NT2/D1 (cell line): Measurements from ENCODE around the gene HLA-DMA.
A peak's percentile ranks its signal among the peaks of the same experiment; 100 is the strongest.

Source experiments
- DNase-seq: peaks from one replicate; pipeline ENCODE4 v3.0.0-alpha.2; 2011; ENCODE audit warnings: low read depth, low spot score
- H3K27me3 ChIP-seq: 2 replicates; pipeline ENCODE4 v1.6.0; 2011; ENCODE audit warnings: mild to moderate bottlenecking; ENCODE audit not compliant: insufficient read length, insufficient read depth
- H3K36me3 ChIP-seq: 2 replicates; pipeline ENCODE4 v1.6.1; 2011; ENCODE audit warnings: mild to moderate bottlenecking, low read length, mixed read lengths; ENCODE audit not compliant: insufficient read depth, insufficient read length
- H3K4me1 ChIP-seq: 2 replicates; pipeline ENCODE4 v1.5.1; 2011; ENCODE audit not compliant: insufficient read depth, insufficient read length
- H3K4me3 ChIP-seq: 2 replicates; pipeline ENCODE4 v1.5.1; 2011; ENCODE audit warnings: low read depth; ENCODE audit not compliant: insufficient read length
- H3K9ac ChIP-seq: 2 replicates; pipeline ENCODE4 v1.6.0; 2011; ENCODE audit warnings: low read depth; ENCODE audit not compliant: insufficient read length
- H3K9me3 ChIP-seq: 2 replicates; pipeline ENCODE4 v1.5.1; 2011; ENCODE audit warnings: mild to moderate bottlenecking, low read length; ENCODE audit not compliant: insufficient read depth
- SUZ12 ChIP-seq: IDR thresholded peaks from 2 replicates; pipeline ENCODE4 v1.6.1; 2011; ENCODE audit not compliant: insufficient read length, insufficient read depth; ENCODE audit errors: extremely low read depth
- YY1 ChIP-seq: IDR thresholded peaks from 2 replicates; pipeline ENCODE4 v1.6.1; 2011; ENCODE audit not compliant: insufficient read length, insufficient read depth
- ZNF274 ChIP-seq: IDR thresholded peaks from 2 replicates; pipeline ENCODE4 v1.6.1; 2011; ENCODE audit warnings: mild to moderate bottlenecking, low read depth, low read length

HLA-DMA gene

GRCh38 chr6:32933661-32934085, 19.2 kb downstream of the HLA-DMA start:
- Histone ChIP-seq H3K4me1 (no peaks in the 10 kb centered on the region), H3K9ac (no peak overlapping the region), H3K27me3 (no peaks in the 10 kb centered on the region), H3K4me3 (no peak overlapping the region), H3K9me3 (no peaks in the 10 kb centered on the region), H3K36me3 (peaks cover 3% of the 10 kb centered on the region)
- peak; percentile 36 for DNase-seq
- TF ChIP-seq YY1 (no peak), SUZ12 (no peak), ZNF274 (no peak)

- Histone ChIP-seq H3K9ac (no peak overlapping the region), H3K9me3 (no peaks in the 10 kb centered on the region), H3K4me3 (no peak overlapping the region), H3K4me1 (no peaks in the 10 kb centered on the region), H3K27me3 (no peaks in the 10 kb centered on the region), H3K36me3 (peaks cover 3% of the 10 kb centered on the region)
- no peak for DNase-seq
- TF ChIP-seq SUZ12, result no peak
- no peak for TF ChIP-seq YY1
- no peak for TF ChIP-seq ZNF274
Observed at GRCh38 chr6:32932132-32932868, 20.6 kb downstream of the HLA-DMA start.

GRCh38 chr6:32931211-32931610, 21.7 kb downstream of the HLA-DMA start:
- Histone ChIP-seq H3K4me1 (no peaks in the 10 kb centered on the region), H3K27me3 (no peaks in the 10 kb centered on the region), H3K4me3 (no peak overlapping the region), H3K9me3 (no peaks in the 10 kb centered on the region), H3K36me3 (no peaks in the 10 kb centered on the region), H3K9ac (no peak overlapping the region)
- DNase-seq, result no peak
- no peak for TF ChIP-seq ZNF274
- TF ChIP-seq SUZ12, result no peak
- no peak for TF ChIP-seq YY1

GRCh38 chr6:32922083-32922482, 30.8 kb downstream of the HLA-DMA start:
- Histone ChIP-seq H3K4me1 (no peaks in the 10 kb centered on the region), H3K4me3 (no peak overlapping the region), H3K27me3 (no peaks in the 10 kb centered on the region), H3K9ac (no peak overlapping the region), H3K9me3 (no peaks in the 10 kb centered on the region), H3K36me3 (no peaks in the 10 kb centered on the region)
- no peak for TF ChIP-seq YY1
- TF ChIP-seq ZNF274, result no peak
- TF ChIP-seq SUZ12, result no peak
- DNase-seq, result no peak

- TF ChIP-seq ZNF274 (no peak), YY1 (no peak), SUZ12 (no peak)
Observed at GRCh38 chr6:32920715-32921114, 32.2 kb downstream of the HLA-DMA start.

GRCh38 chr6:32912951-32913350, 39.9 kb downstream of the HLA-DMA start:
- Histone ChIP-seq H3K36me3 (no peaks in the 10 kb centered on the region), H3K27me3 (no peaks in the 10 kb centered on the region), H3K4me1 (no peaks in the 10 kb centered on the region), H3K9ac (no peak overlapping the region), H3K9me3 (no peaks in the 10 kb centered on the region), H3K4me3 (no peak overlapping the region)
- no peak for DNase-seq
- TF ChIP-seq SUZ12 (no peak), ZNF274 (no peak), YY1 (no peak)

More at GRCh38 chr6:32920715-32921114, 32.2 kb downstream of the HLA-DMA start:
- Histone ChIP-seq H3K36me3 (no peaks in the 10 kb centered on the region), H3K27me3 (no peaks in the 10 kb centered on the region), H3K4me3 (no peak overlapping the region), H3K9ac (no peak overlapping the region), H3K9me3 (no peaks in the 10 kb centered on the region), H3K4me1 (no peaks in the 10 kb centered on the region)
- DNase-seq, result no peak

GRCh38 chr6:32908897-32909296, 44.0 kb downstream of the HLA-DMA start:
- TF ChIP-seq YY1 (no peak), SUZ12 (no peak), ZNF274 (no peak)
- Histone ChIP-seq H3K4me1 (no peaks in the 10 kb centered on the region), H3K27me3 (no peaks in the 10 kb centered on the region), H3K36me3 (no peaks in the 10 kb centered on the region), H3K9ac (no peak overlapping the region), H3K4me3 (no peak overlapping the region), H3K9me3 (no peaks in the 10 kb centered on the region)
- DNase-seq, result no peak
